Activated CD8-positive, alpha-beta T cell treated with anti-CD3 and anti-CD28 coated beads for 36 hours (primary cell): ENCODE data around the gene LY6G6D. TPM values are rescaled to one million over a fixed set of nuclear protein-coding genes. Genes with fewer than 3 reads are reported as not detected.

Experiments
- ATAC-seq: fragments of 200-7000 bp; cut with Tn5 transposase; one replicate; pipeline ENCODE4 v1.10.0; 2021; ENCODE audit warnings: mild to moderate bottlenecking, moderate library complexity
- CTCF ChIA-PET: fragments of 350-600 bp; sonication (Branson Sonifier 250); formaldehyde crosslinking; loops from one replicate; lab custom pipeline; 2021; ENCODE audit warnings: antibody characterized with exemption; lab: Charles Lee
- POLR2A ChIA-PET: fragments of 350-600 bp; sonication (Branson Sonifier 250); formaldehyde crosslinking; loops from one replicate; lab custom pipeline; 2021; ENCODE audit warnings: antibody characterized with exemption; lab: Charles Lee
- DNase-seq: peaks from one replicate; pipeline ENCODE4 v3.0.0-alpha.2; 2020
- H3K27ac Mint-ChIP-seq: one replicate; pipeline ENCODE4 v1.8.0; 2021; ENCODE audit warnings: mild to moderate bottlenecking, mixed read lengths
- H3K27me3 Mint-ChIP-seq: one replicate; pipeline ENCODE4 v1.8.0; 2021; ENCODE audit warnings: mixed read lengths
- H3K36me3 Mint-ChIP-seq: one replicate; pipeline ENCODE4 v1.8.0; 2021; ENCODE audit warnings: low read depth, mixed read lengths
- H3K4me1 Mint-ChIP-seq: one replicate; pipeline ENCODE4 v1.8.0; 2021; ENCODE audit warnings: low read depth, mixed read lengths
- H3K4me3 Mint-ChIP-seq: one replicate; pipeline ENCODE4 v1.8.0; 2021; ENCODE audit warnings: mild to moderate bottlenecking, moderate library complexity, mixed read lengths
- H3K9me3 Mint-ChIP-seq: one replicate; pipeline ENCODE4 v1.8.0; 2021; ENCODE audit warnings: mixed read lengths
- CTCF ChIP-seq: fragments of 200-600 bp; IDR thresholded peaks from one replicate; pipeline ENCODE4 v1.8.0; 2022; ENCODE audit warnings: antibody characterized with exemption, mild to moderate bottlenecking
- intact Hi-C: fragments of 100-400 bp; cut with micrococcal nuclease; formaldehyde crosslinking; loops from one replicate; pipeline ENCODE4 v1.10.0; 2022
- total RNA-seq, 2 experiments: library from RNA; stranded (reverse); gene quantifications; one replicate each; pipeline ENCODE4 v1.2.3, GENCODE V29; 2021

The LY6G6D gene
- total RNA-seq, 2 experiments from 2014 or later = not detected

GRCh38 chr6:31681135-31681671 is 33.9 kb upstream of the LY6G6D start:
- CTCF ChIA-PET = interaction anchor here (0.8 to 2.0 kb wide), 11 partner anchors 10 to 208 kb away, joined by 3 to 9 read pairs (median 5); partner anchors contain the start of genes LSM2, LY6G5B and MSH5
- ATAC-seq = peak; percentile 62
- TF ChIP-seq CTCF = no peak
- peak overlapping the region; percentile 65 for H3K4me3 Mint-ChIP-seq
- POLR2A ChIA-PET = interaction anchor here (0.9 to 1.7 kb wide), 3 partner anchors 11 to 24 kb away, joined by 3 to 5 read pairs (median 3); partner anchors contain the start of genes ABHD16A and LY6G5B
- intact Hi-C loops = no loop called here
- peaks cover 4% of the 10 kb centered on the region for H3K36me3 Mint-ChIP-seq
- peak; percentile 61 for DNase-seq
- H3K27me3 Mint-ChIP-seq = no peaks in the 10 kb centered on the region
- H3K27ac Mint-ChIP-seq = peak overlapping the region; percentile 47
- peaks cover 11% of the 10 kb centered on the region for H3K4me1 Mint-ChIP-seq
- no peaks in the 10 kb centered on the region for H3K9me3 Mint-ChIP-seq

DNA sequence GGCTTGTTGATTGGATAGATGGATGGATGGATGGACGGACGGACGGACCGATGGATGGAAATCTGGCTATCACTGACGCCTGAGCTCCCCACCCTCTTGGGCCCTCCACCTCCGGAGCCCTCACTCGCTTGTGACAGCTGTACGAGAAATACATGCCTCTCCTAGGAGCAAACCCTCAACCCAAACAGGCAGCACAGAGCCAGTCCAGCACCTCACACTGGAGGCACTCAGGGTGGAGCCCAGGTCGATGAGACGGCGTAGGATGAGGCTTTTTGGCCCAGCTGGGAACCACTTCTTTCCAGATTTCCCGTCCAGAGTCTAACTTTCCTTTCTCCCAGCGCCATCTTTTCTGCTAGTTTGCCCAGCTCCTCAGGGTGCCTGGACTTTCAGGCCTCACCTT is 31.6 kb upstream of the LY6G6D start:
- TF ChIP-seq CTCF = no peak
- DNase-seq (no peak), ATAC-seq (no peak)
- Mint-ChIP-seq H3K27me3 (no peaks in the 10 kb centered on the region), H3K36me3 (peaks cover 8% of the 10 kb centered on the region), H3K4me3 (no peak overlapping the region), H3K4me1 (peaks cover 11% of the 10 kb centered on the region), H3K27ac (no peak overlapping the region), H3K9me3 (no peaks in the 10 kb centered on the region)
- intact Hi-C loops = no loop called here
- POLR2A ChIA-PET = interaction anchor here (1.7 kb wide), 1 partner anchor 123 kb away, joined by 3 read pairs; the partner anchor contains the start of gene LSM2
- CTCF ChIA-PET = interaction anchor here (1.6 to 1.9 kb wide), 2 partner anchors 86 to 187 kb away, joined by 3 to 5 read pairs; no protein-coding TSS in a partner anchor

DNA sequence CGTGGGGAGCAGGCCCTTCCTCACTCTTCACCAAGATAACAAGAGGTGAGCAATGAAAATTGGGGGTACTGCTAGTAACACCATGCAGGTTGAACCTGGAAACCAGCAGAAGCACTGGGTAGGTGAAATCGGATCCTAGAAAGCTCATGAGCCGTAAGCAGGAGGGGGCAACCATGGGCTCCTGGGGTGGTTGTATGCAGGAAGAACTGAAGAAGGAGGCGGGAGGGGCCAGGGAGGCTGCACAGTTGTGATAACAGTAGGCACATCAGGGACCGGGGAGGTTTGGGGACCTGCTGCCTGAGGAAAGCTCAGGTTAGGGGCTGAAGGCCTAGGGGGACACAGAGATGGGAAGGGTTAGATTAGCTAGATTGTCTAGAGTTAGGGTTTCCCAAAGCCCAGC is 28.7 kb upstream of the LY6G6D start:
- ChIA-PET CTCF (interaction anchor here (0.9 kb wide), 1 partner anchor 8 kb away, joined by 3 read pairs; no protein-coding TSS in a partner anchor), POLR2A (interaction anchor here (1.1 to 1.5 kb wide), 2 partner anchors 17 to 37 kb away, joined by 3 read pairs; partner anchors contain the start of genes LY6G5B and MPIG6B)
- no peak for ATAC-seq
- DNase-seq = no peak
- Mint-ChIP-seq H3K36me3 (peaks cover 11% of the 10 kb centered on the region), H3K4me1 (peaks cover 7% of the 10 kb centered on the region), H3K4me3 (no peak overlapping the region), H3K9me3 (no peaks in the 10 kb centered on the region), H3K27me3 (no peaks in the 10 kb centered on the region), H3K27ac (no peak overlapping the region)
- intact Hi-C loops = no loop called here
- no peak for TF ChIP-seq CTCF

DNA sequence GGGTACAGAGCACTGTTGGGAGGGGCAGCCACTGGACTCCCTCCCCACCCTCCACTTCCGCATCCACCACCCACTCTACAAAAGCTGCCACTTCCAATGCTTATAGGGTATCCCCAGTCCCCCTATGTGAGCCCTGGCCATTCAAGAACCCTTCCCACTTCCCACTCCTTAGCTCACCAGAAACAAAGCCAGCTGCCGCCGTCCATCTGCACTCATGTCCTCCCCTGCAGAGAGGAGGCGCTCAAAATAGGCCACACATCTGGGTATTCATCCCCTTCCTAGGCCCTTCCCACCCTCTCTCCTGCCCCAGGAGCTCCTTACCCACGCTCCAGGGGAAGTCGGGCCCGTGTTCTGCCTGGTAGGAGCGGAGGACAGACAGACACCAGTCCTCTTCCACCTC is 27.8 kb upstream of the LY6G6D start:
- Mint-ChIP-seq H3K36me3 (peaks cover 10% of the 10 kb centered on the region), H3K27ac (no peak overlapping the region)
- intact Hi-C loops = no loop called here

More for the DNA sequence above, 27.8 kb upstream of the LY6G6D start:
- Mint-ChIP-seq H3K9me3 (no peaks in the 10 kb centered on the region), H3K27me3 (no peaks in the 10 kb centered on the region), H3K4me3 (no peak overlapping the region), H3K4me1 (peaks cover 5% of the 10 kb centered on the region)
- ATAC-seq = no peak
- ChIA-PET POLR2A (interaction anchor here (0.8 to 1.5 kb wide), 4 partner anchors 18 to 52 kb away, joined by 3 to 4 read pairs (median 3); partner anchors contain the start of genes BAG6, LY6G5B, MPIG6B and MSH5), CTCF (interaction anchor here (1.4 kb wide), 1 partner anchor 35 kb away, joined by 3 read pairs; no protein-coding TSS in a partner anchor)
- TF ChIP-seq CTCF = no peak
- DNase-seq = no peak
